HG03469 (cell line): ENCODE results near the gene KCNJ14.

Experiments used
- ATAC-seq: cut with Tn5 transposase; IDR thresholded peaks from one replicate; pipeline ENCODE4 v1.9.1; 2021; ENCODE audit warnings: mild to moderate bottlenecking, moderate library complexity, moderate number of reproducible peaks; ENCODE audit not compliant: unreplicated experiment

KCNJ14 gene

DNA sequence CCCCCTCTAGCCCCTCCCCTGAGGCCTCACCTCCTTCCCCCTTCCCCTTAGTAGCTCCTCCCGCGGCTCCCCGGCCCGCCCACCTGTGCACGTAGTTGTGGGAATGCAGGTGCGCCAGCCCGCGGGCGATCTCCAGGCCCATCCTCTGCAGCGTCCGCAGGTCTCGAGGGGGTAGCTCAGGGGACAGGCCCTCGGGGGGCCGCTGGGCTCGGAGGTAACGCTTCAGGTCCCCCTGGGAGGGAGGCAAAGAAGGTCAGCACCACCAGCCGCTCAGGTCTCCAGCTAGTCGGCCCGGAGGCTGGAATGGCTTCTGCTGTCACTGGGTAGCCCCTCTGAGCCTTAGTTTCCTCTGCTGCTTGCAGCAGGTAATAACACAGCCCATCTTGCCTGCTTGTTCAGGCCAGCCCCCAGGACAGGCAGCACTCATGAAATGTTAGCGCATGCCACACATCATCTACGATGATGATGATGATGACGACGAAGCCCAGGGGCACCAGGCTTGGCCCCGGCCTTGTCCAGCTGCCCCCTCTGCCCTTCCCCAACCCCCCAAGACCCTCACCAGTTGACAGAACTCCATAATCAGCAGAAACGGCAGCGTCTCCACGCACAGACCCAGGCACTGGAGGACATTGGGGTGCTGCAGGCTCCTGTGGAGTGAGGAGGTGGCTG is 47.1 kb downstream of the KCNJ14 start:
- ATAC-seq, result no peak

DNA sequence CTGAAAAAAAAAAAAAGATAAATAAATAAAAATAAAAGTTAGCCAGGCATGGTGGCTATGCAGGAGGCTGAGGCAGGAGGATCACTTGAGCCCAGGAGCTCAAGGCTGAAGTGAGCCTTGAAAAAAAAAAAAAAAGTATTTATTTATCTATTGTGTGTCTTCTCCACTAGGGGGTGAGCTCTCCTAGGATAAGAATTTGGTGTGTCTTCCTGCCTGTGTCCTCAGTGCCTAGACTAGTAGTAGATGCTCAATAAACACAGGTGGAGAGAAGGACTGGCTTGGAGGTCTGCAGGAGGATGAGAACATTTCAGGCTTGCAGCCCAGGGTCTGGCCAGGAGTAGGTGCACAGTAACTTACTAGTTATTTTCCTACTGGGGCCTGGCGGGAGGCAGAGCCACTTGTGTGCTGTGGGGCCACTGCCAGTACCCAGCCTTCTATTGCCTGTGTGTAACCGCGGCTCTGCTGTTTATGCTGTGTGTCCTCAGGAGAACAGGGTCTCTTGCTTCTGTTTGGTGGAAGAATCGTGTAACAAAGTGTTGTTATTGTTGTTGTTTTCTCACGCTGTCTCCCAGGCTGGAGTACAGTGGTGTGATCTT is 50.9 kb downstream of the KCNJ14 start:
- no peak for ATAC-seq

- ATAC-seq, result no peak
Observed at GRCh38 chr19:48507911-48508439, 52.6 kb downstream of the KCNJ14 start.

- ATAC-seq, result no peak
Observed at GRCh38 chr19:48508729-48509411, 53.5 kb downstream of the KCNJ14 start.

- no peak for ATAC-seq
Observed at GRCh38 chr19:48509467-48510194, 54.3 kb downstream of the KCNJ14 start.

DNA sequence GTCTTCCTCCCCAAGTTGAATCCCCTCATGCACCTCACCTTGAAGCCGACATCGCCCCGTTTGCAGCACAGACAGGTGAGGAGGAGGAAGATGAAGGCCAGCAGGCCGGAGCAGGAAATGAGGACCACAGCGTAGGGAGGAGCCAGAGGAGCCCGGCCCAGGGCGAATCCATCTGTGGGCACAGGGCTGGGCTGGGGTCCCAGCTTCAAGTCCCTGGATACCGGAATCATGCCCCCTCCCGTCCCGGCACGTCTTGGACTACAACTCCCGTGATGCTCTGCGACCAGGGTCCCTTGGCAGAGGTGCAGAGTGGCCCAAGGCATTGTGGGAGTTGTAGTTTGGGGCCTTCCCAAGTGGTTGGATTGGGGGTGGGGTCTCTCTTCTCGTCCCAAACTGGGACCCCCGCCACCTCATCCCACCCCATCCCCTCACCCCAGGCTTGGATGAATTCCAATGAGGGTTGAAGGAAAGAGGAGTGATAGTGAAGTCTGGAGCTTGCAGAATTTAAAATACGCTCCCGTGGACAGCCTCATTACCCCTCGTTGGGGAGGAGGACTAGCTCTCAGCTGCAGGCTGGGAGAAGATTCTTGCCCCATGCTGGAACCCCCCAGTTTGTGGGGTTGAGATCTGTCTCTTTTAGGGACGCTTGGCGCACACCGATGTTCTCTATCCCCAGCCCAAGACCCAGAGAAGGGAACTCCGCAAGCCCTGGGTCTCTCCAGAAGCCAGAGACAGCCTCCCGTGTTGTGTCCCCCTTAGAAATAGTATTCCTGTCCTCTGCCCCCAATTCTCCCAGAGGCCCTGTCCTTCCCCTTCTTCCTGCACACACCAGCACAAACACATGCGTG is 55.3 kb downstream of the KCNJ14 start:
- no peak for ATAC-seq

GRCh38 chr19:48511321-48511731 is 56.0 kb downstream of the KCNJ14 start:
- no peak for ATAC-seq

DNA sequence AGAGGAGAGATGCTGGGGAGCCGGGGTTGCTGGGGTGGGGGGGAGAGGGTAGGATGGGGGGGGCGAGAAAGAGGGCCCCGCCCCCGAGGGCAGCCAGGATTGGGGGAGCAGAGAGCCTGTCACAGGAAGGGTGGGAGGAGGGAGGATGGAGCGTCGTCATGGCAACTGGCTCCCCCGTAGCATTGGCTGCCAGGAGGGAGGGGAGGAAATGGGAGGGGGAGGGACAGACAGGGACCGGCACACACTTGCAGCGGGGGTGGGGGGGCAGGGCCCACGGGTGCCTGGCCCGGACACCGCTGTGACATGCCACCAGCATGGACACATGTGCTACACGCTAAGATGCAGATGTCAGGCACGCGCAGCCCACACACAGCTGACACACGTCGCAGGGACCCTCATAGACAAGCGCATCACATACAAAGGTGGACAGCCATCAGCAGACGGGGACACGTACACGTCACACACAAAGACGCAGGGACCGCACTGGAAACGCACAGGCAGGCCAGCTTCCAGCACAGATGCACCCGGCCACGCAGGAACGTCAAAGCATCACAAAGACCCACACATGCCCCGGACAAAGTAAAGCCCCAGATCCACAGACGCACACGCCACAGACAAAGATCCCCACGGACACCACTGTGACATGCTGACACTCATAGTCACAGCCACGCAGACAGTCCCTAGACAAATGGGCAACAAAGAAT is 56.6 kb downstream of the KCNJ14 start, which contains the start of gene LMTK3:
Gene LMTK3 (minus strand): TSS at position 36 of the 704 bp plus-strand sequence. CDS start 259 bp downstream, outside the sequence.
- ATAC-seq, result no peak

- ATAC-seq, result no peak
Observed at GRCh38 chr19:48512504-48513288, 57.3 kb downstream of the KCNJ14 start.

- ATAC-seq, result no peak
Observed at GRCh38 chr19:48513289-48514122, 58.1 kb downstream of the KCNJ14 start.

DNA sequence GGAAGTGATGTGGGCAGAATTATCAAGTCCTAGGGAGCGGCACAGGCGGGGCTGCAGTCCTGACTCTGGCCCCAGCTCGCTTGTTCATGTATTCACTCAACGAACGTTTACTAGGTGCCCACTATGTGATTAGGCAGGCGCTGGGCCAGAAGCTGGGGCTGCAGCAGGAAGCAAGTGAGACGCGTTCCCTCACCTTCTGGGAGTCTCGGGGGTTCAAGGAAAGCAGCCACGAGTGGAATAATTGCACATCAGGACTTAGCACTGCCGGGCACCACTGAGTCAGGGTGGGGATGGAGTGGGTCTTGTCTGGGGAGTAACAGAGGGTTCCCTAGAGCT is 58.7 kb downstream of the KCNJ14 start:
- ATAC-seq, result no peak

- no peak for ATAC-seq
Observed at GRCh38 chr19:48516536-48516935, 61.2 kb downstream of the KCNJ14 start.
